Keratinocyte (primary cell): ENCODE results near the gene ART4.

Experiments
- CTCF ChIP-seq, 3 experiments: IDR thresholded peaks in 1 of 3; conservative IDR thresholded peaks in 1 of 3; optimal IDR thresholded peaks in 1 of 3; 2 replicates in 2 of 3; 3 replicates in 1 of 3; pipeline versions ENCODE3 to v1.5.1; 2011; ENCODE audit warnings: low read length in 3 of 3, mild to moderate bottlenecking in 3 of 3, moderate library complexity in 2 of 3, control low read depth in 1 of 3, inconsistent platforms in 1 of 3; ENCODE audit not compliant: insufficient read depth in 2 of 3; ENCODE audit errors: extremely low read depth in 1 of 3
- EZH2 ChIP-seq: IDR thresholded peaks from one replicate; pipeline ENCODE4 v1.6.1; 2012; ENCODE audit warnings: inconsistent platforms, mild to moderate bottlenecking, low read length, moderate library complexity

- TF ChIP-seq CTCF (optimal IDR thresholded peaks at IDR 0.05 in 1 of 3, IDR thresholded peaks at IDR 0.05 in 1 of 3, conservative IDR thresholded peaks at IDR 0.05 in 1 of 3; ENCODE audit: extremely low read depth in 1 of 3, insufficient read depth in 2 of 3, low read length in 3 of 3) (no peak), EZH2 (no peak)
Observed at GRCh38 chr12:14828892-14829291, 14.4 kb downstream of the ART4 start.
